ENCODE measurements around the gene CYS1. TPM values are rescaled to one million over a fixed set of nuclear protein-coding genes. Genes with fewer than 3 reads are reported as not detected.

Gene CYS1
- polyA plus RNA-seq, 1 experiment = 2.5 TPM

DNA sequence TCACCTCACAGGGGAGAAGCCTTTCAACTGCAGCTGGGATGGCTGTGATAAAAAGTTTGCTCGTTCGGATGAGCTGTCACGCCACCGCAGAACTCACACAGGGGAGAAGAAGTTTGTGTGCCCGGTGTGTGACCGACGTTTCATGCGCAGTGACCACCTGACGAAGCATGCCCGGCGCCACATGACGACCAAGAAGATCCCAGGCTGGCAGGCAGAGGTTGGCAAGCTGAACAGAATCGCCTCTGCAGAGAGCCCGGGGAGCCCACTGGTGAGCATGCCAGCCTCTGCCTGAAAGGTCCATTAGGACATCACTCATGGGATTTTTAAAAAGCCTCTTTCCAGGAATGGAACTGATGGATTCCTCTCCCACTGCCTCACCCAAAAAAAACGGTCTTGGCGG is 28.0 kb downstream of the CYS1 start:
- POLR2A ChIA-PET = no interaction called here
- no peak for DNase-seq (ENCODE audit: low read depth)

DNA sequence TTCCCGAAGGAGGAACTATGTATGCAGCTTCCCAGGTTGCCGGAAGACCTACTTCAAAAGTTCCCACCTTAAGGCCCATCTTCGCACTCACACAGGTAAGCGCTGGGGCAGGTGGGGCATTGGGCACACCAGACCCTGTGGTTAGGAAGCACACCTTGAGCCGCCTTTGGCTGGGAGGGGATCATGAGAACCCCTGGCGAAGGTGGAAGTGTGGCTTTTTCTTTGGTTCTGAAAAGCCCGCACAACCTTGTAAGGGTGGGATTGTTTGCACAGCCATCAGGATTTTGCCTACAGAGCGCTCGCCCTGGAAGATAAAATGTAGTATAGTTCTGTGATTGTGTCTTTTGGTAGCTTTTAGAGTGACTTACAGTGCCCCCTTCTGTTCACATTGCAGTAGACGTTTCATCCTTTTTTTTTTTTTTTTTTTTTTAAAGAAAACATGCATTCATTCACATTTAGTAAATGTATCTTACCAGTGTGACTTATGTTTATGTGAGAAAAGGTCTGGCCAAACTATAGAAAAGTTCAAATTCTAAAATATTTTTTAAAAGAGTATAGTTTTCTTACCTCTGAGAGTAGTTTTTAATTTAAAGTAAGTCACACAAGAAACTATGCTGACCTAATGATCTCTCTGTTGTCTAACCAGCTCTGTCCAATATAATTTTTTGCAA is 31.6 kb downstream of the CYS1 start:
- no peak overlapping the region for H3K4me3 ChIP-seq (ENCODE audit: low read depth, low read length)
- H3K36me3 ChIP-seq (ENCODE audit: control insufficient read depth, insufficient read depth, low read length) = peaks cover 14% of the 10 kb centered on the region
- TF ChIP-seq, protein P1, sequence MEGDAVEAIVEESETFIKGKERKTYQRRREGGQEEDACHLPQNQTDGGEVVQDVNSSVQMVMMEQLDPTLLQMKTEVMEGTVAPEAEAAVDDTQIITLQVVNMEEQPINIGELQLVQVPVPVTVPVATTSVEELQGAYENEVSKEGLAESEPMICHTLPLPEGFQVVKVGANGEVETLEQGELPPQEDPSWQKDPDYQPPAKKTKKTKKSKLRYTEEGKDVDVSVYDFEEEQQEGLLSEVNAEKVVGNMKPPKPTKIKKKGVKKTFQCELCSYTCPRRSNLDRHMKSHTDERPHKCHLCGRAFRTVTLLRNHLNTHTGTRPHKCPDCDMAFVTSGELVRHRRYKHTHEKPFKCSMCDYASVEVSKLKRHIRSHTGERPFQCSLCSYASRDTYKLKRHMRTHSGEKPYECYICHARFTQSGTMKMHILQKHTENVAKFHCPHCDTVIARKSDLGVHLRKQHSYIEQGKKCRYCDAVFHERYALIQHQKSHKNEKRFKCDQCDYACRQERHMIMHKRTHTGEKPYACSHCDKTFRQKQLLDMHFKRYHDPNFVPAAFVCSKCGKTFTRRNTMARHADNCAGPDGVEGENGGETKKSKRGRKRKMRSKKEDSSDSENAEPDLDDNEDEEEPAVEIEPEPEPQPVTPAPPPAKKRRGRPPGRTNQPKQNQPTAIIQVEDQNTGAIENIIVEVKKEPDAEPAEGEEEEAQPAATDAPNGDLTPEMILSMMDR (IDR thresholded peaks at IDR 0.05; ENCODE audit: insufficient read depth, low read depth, low read length) = peak; percentile 57
- H3K27me3 ChIP-seq (ENCODE audit: control insufficient read depth, insufficient read depth, low read length) = no peaks in the 10 kb centered on the region
- POLR2A ChIA-PET = no interaction called here
- CTCF ChIA-PET = interaction anchor here (0.7 to 9.6 kb wide), 16 partner anchors 9 to 378 kb away, joined by 3 to 91 read pairs (median 4); no protein-coding TSS in a partner anchor
- DNase-seq (ENCODE audit: low read depth) = no peak

More for the DNA sequence above, 28.0 kb downstream of the CYS1 start:
- TF ChIP-seq, protein P1 (IDR thresholded peaks at IDR 0.05; ENCODE audit: insufficient read depth, low read depth, low read length) = no peak
- H3K36me3 ChIP-seq (ENCODE audit: control insufficient read depth, insufficient read depth, low read length) = peaks cover 21% of the 10 kb centered on the region
- CTCF ChIA-PET = interaction anchor here (0.7 to 9.6 kb wide), 6 partner anchors 20 to 280 kb away, joined by 3 to 91 read pairs (median 6); no protein-coding TSS in a partner anchor
- no peaks in the 10 kb centered on the region for H3K27me3 ChIP-seq (ENCODE audit: control insufficient read depth, insufficient read depth, low read length)
- no peak overlapping the region for H3K4me3 ChIP-seq (ENCODE audit: low read depth, low read length)

DNA sequence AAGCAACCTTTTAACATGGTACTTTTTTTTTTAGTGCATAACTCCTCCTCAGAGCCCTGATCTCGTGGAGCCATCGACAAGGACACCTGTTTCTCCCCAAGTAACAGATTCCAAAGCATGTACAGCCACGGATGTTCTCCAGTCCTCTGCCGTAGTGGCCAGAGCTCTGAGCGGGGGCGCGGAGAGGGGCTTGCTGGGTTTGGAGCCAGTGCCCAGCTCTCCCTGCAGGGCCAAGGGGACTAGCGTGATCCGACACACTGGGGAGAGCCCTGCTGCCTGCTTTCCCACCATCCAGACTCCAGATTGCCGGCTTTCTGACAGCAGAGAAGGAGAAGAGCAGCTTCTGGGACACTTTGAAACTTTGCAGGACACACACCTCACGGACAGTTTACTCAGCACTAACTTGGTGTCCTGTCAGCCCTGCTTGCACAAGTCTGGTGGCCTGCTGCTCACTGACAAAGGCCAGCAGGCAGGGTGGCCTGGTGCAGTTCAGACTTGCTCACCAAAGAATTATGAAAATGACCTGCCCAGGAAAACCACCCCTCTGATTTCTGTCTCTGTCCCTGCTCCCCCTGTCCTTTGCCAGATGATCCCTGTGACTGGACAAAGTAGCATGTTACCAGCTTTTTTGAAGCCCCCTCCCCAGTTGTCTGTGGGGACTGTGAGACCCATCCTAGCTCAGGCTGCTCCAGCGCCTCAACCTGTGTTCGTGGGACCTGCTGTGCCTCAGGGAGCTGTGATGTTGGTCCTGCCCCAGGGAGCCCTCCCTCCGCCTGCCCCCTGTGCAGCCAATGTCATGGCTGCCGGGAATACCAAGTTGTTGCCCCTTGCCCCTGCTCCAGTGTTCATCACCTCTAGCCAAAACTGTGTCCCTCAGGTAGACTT is 32.4 kb downstream of the CYS1 start:
- Histone ChIP-seq H3K27me3 (ENCODE audit: control insufficient read depth, insufficient read depth, low read length) (no peaks in the 10 kb centered on the region), H3K36me3 (ENCODE audit: control insufficient read depth, insufficient read depth, low read length) (peaks cover 12% of the 10 kb centered on the region), H3K4me3 (ENCODE audit: low read depth, low read length) (no peak overlapping the region)
- POLR2A ChIA-PET = no interaction called here
- no peak for DNase-seq (ENCODE audit: low read depth)
- TF ChIP-seq, protein P1 (IDR thresholded peaks at IDR 0.05; ENCODE audit: insufficient read depth, low read depth, low read length) = no peak
- CTCF ChIA-PET = interaction anchor here (0.7 to 9.6 kb wide), 17 partner anchors 10 to 387 kb away, joined by 3 to 91 read pairs (median 4); no protein-coding TSS in a partner anchor

DNA sequence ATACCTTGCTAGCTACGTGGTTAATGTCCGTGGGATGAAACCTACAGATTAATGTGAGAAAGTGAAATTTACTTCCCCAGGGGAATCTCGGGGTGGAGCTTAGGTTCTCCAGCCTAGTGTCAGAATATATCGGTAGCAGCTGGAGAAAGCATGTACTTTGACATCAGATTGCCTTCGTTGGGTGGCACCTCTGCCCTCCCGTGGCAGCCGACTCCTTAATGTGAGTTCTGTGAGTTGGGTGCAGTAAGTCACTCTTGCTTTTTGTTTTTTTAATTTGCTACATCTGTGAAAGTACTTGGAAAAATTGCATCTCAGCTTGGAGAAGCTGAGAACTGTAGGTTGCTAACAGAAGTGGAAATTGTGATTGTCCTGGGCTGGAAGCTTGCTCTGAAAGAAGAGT is 33.3 kb downstream of the CYS1 start:
- POLR2A ChIA-PET = no interaction called here
- H3K36me3 ChIP-seq (ENCODE audit: control insufficient read depth, insufficient read depth, low read length) = peaks cover 9% of the 10 kb centered on the region
- H3K4me3 ChIP-seq (ENCODE audit: low read depth, low read length) = no peak overlapping the region
- DNase-seq (ENCODE audit: low read depth) = no peak
- CTCF ChIA-PET = interaction anchor here (1.0 to 9.6 kb wide), 10 partner anchors 11 to 388 kb away, joined by 3 to 91 read pairs (median 11); no protein-coding TSS in a partner anchor
- TF ChIP-seq, protein P1 (IDR thresholded peaks at IDR 0.05; ENCODE audit: insufficient read depth, low read depth, low read length) = no peak
- no peaks in the 10 kb centered on the region for H3K27me3 ChIP-seq (ENCODE audit: control insufficient read depth, insufficient read depth, low read length)

All from BJ (cell line).